Measurements from ENCODE around the gene KRT15.

- TF ChIP-seq SIX5 (IDR thresholded peaks at IDR 0.05; ENCODE audit: low read depth, low read length): no peak
- no peak for TF ChIP-seq EZH2 (IDR thresholded peaks at IDR 0.05; ENCODE audit: low read depth, low read length, severe bottlenecking)
- no peak for TF ChIP-seq TAF1 (IDR thresholded peaks at IDR 0.05; ENCODE audit: low read depth, low read length)
- TF ChIP-seq, protein P1, sequence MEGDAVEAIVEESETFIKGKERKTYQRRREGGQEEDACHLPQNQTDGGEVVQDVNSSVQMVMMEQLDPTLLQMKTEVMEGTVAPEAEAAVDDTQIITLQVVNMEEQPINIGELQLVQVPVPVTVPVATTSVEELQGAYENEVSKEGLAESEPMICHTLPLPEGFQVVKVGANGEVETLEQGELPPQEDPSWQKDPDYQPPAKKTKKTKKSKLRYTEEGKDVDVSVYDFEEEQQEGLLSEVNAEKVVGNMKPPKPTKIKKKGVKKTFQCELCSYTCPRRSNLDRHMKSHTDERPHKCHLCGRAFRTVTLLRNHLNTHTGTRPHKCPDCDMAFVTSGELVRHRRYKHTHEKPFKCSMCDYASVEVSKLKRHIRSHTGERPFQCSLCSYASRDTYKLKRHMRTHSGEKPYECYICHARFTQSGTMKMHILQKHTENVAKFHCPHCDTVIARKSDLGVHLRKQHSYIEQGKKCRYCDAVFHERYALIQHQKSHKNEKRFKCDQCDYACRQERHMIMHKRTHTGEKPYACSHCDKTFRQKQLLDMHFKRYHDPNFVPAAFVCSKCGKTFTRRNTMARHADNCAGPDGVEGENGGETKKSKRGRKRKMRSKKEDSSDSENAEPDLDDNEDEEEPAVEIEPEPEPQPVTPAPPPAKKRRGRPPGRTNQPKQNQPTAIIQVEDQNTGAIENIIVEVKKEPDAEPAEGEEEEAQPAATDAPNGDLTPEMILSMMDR (IDR thresholded peaks at IDR 0.05; ENCODE audit: control extremely low read depth in 1 of 3, insufficient read depth in 1 of 3, low read depth in 1 of 3, low read length in 3 of 3): no peak
- TF ChIP-seq POLR2AphosphoS5 (IDR thresholded peaks at IDR 0.05; ENCODE audit: low read depth, low read length): no peak
- TF ChIP-seq MAX (IDR thresholded peaks at IDR 0.05): no peak
- TF ChIP-seq HDAC2 (IDR thresholded peaks at IDR 0.05; ENCODE audit: borderline replicate concordance in 1 of 2, low read depth in 2 of 2, low read length in 2 of 2): no peak
Observed at GRCh38 chr17:41530062-41531048, 11.7 kb upstream of the KRT15 start.
